Nucleus accumbens (tissue), 56 donors: ENCODE data around the gene CDHR2.
A peak's percentile ranks its signal among the peaks of the same experiment; 100 is the strongest.
"Not testable (repeated sequence)": the region's sequence is repeated elsewhere in the genome, so short reads cannot be mapped to it uniquely, and the experiment has no call there.

Experiments
- DNase-seq, 56 donors: peaks; one replicate each; lab custom pipeline; 2025; lab: John Stamatoyannopoulos, UW

Gene CDHR2

GRCh38 chr5:176594554-176594953, 45.4 kb downstream of the CDHR2 start:
- DNase-seq: no peak

- DNase-seq: no peak
Measured at GRCh38 chr5:176595386-176595943, 46.3 kb downstream of the CDHR2 start.

GRCh38 chr5:176596069-176596644, 47.0 kb downstream of the CDHR2 start:
- DNase-seq: no peak

GRCh38 chr5:176596689-176597416, 47.7 kb downstream of the CDHR2 start:
- no peak for DNase-seq

- DNase-seq: no peak
Measured at GRCh38 chr5:176597417-176598389, 48.6 kb downstream of the CDHR2 start.

- DNase-seq: not testable (repeated sequence)
Measured at GRCh38 chr5:176599749-176600430, 50.7 kb downstream of the CDHR2 start.

- no peak for DNase-seq
Measured at GRCh38 chr5:176601901-176602482, 52.9 kb downstream of the CDHR2 start.

- DNase-seq: no peak
Measured at GRCh38 chr5:176603091-176603490, 53.9 kb downstream of the CDHR2 start.

- no peak for DNase-seq
Measured at GRCh38 chr5:176606032-176606431, 56.9 kb downstream of the CDHR2 start.

- DNase-seq: no peak
Measured at GRCh38 chr5:176606875-176607274, 57.7 kb downstream of the CDHR2 start.

GRCh38 chr5:176608142-176608705, 59.1 kb downstream of the CDHR2 start:
- no peak for DNase-seq

GRCh38 chr5:176608937-176609723, 60.0 kb downstream of the CDHR2 start:
- DNase-seq: peak in 6 of 56 donors; percentile 6 to 63 (median 27)

GRCh38 chr5:176609724-176610434, 60.7 kb downstream of the CDHR2 start, which contains the start of gene GPRIN1:
Gene GPRIN1 (minus strand): TSS chr5:176610156. CDS start chr5:176599834, 10,322 bp downstream.
- DNase-seq: peak in 30 of 56 donors; percentile 12 to 77 (median 33)

GRCh38 chr5:176610435-176610773, 61.3 kb downstream of the CDHR2 start:
- peak in 1 of 56 donors; percentile 77 for DNase-seq

- DNase-seq: peak in 14 of 56 donors; percentile 3 to 62 (median 15)
Measured at GRCh38 chr5:176611435-176611834, 62.3 kb downstream of the CDHR2 start.

GRCh38 chr5:176612008-176612407, 62.9 kb downstream of the CDHR2 start:
- DNase-seq: no peak

GRCh38 chr5:176612855-176613254, 63.7 kb downstream of the CDHR2 start:
- no peak for DNase-seq
